HAP-1 (cell line): ENCODE results near the gene WDFY3.

Experiments used
- DNase-seq, 2 experiments: peaks; one replicate each; pipeline ENCODE4 v3.0.0-alpha.2; 2016 to 2020; ENCODE audit warnings: low spot score in 2 of 2
- H3K27me3 ChIP-seq: fragments of 250-450 bp; sonication (Bioruptor Pico); 2 replicates; pipeline ENCODE4 v1.5.1; 2020; ENCODE audit warnings: low read depth, mild to moderate bottlenecking, moderate library complexity
- H3K36me3 ChIP-seq: fragments of 250-450 bp; sonication (Bioruptor Pico); replicated peaks from 2 replicates; pipeline ENCODE4 v1.5.1; 2020; ENCODE audit warnings: mild to moderate bottlenecking
- H3K4me1 ChIP-seq: fragments of 250-450 bp; sonication (Bioruptor Pico); 2 replicates; pipeline ENCODE4 v1.5.1; 2020; ENCODE audit warnings: mild to moderate bottlenecking
- H3K4me3 ChIP-seq: fragments of 250-450 bp; sonication (Bioruptor Pico); 2 replicates; pipeline ENCODE4 v1.5.1; 2020; ENCODE audit warnings: mild to moderate bottlenecking, moderate library complexity
- H3K9me3 ChIP-seq: fragments of 250-450 bp; sonication (Bioruptor Pico); 2 replicates; pipeline ENCODE4 v1.5.1; 2020; ENCODE audit warnings: mild to moderate bottlenecking, moderate library complexity
- in situ Hi-C: fragments of 300-500 bp; cut with MboI; formaldehyde crosslinking; loops from 3 replicates; pipeline ENCODE4 v1.14.3; 2020; ENCODE audit warnings: low sequenced_read_pairs, inconsistent platforms, mixed read lengths

The WDFY3 gene

GRCh38 chr4:84753321-84753972 lies 213.0 kb downstream of the WDFY3 start:
- Histone ChIP-seq H3K4me1 (no peaks in the 10 kb centered on the region), H3K9me3 (no peaks in the 10 kb centered on the region), H3K36me3 (peaks cover 35% of the 10 kb centered on the region), H3K4me3 (no peak overlapping the region), H3K27me3 (no peaks in the 10 kb centered on the region)
- in situ Hi-C loops = loop anchor here (10.0 kb wide), 1 partner anchor 211 kb away; the partner anchor contains the start of gene WDFY3
- no peak for DNase-seq

- Histone ChIP-seq H3K4me3 (no peak overlapping the region), H3K36me3 (peaks cover 47% of the 10 kb centered on the region), H3K4me1 (no peaks in the 10 kb centered on the region), H3K27me3 (no peaks in the 10 kb centered on the region), H3K9me3 (no peaks in the 10 kb centered on the region)
- in situ Hi-C loops = loop anchor here (10.0 kb wide), 1 partner anchor 213 kb away; the partner anchor contains the start of gene WDFY3
- no peak for DNase-seq
Measured at GRCh38 chr4:84751707-84752106, 214.8 kb downstream of the WDFY3 start.

GRCh38 chr4:84750960-84751283 lies 215.6 kb downstream of the WDFY3 start:
- H3K4me3 ChIP-seq = no peak overlapping the region
- DNase-seq = no peak
- no peaks in the 10 kb centered on the region for H3K27me3 ChIP-seq
- in situ Hi-C loops = loop anchor here (10.0 kb wide), 1 partner anchor 214 kb away; the partner anchor contains the start of gene WDFY3
- no peaks in the 10 kb centered on the region for H3K4me1 ChIP-seq
- H3K9me3 ChIP-seq = no peaks in the 10 kb centered on the region
- H3K36me3 ChIP-seq = peaks cover 47% of the 10 kb centered on the region

GRCh38 chr4:84750260-84750959 lies 216.1 kb downstream of the WDFY3 start:
- in situ Hi-C loops = loop anchor here (10.0 kb wide), 1 partner anchor 214 kb away; the partner anchor contains the start of gene WDFY3
- Histone ChIP-seq H3K36me3 (peaks cover 47% of the 10 kb centered on the region), H3K4me1 (no peaks in the 10 kb centered on the region), H3K4me3 (no peak overlapping the region), H3K27me3 (no peaks in the 10 kb centered on the region), H3K9me3 (no peaks in the 10 kb centered on the region)
- DNase-seq = peak in 1 of 2 experiments; percentile 60

- in situ Hi-C loops = no loop called here
- Histone ChIP-seq H3K4me1 (no peaks in the 10 kb centered on the region), H3K27me3 (no peaks in the 10 kb centered on the region), H3K4me3 (no peak overlapping the region), H3K9me3 (no peaks in the 10 kb centered on the region), H3K36me3 (peaks cover 36% of the 10 kb centered on the region)
- no peak for DNase-seq
Measured at GRCh38 chr4:84740057-84740456, 226.4 kb downstream of the WDFY3 start.

GRCh38 chr4:84738622-84739021 lies 227.9 kb downstream of the WDFY3 start:
- in situ Hi-C loops = no loop called here
- H3K9me3 ChIP-seq = no peaks in the 10 kb centered on the region
- no peaks in the 10 kb centered on the region for H3K4me1 ChIP-seq
- H3K4me3 ChIP-seq = no peak overlapping the region
- no peak for DNase-seq
- H3K27me3 ChIP-seq = no peaks in the 10 kb centered on the region
- H3K36me3 ChIP-seq = peaks cover 37% of the 10 kb centered on the region

GRCh38 chr4:84737656-84738055 lies 228.8 kb downstream of the WDFY3 start:
- in situ Hi-C loops = no loop called here
- Histone ChIP-seq H3K27me3 (no peaks in the 10 kb centered on the region), H3K36me3 (peaks cover 43% of the 10 kb centered on the region), H3K4me3 (no peak overlapping the region), H3K4me1 (no peaks in the 10 kb centered on the region), H3K9me3 (no peaks in the 10 kb centered on the region)
- DNase-seq = no peak

GRCh38 chr4:84734037-84734436 lies 232.5 kb downstream of the WDFY3 start:
- no peaks in the 10 kb centered on the region for H3K27me3 ChIP-seq
- H3K9me3 ChIP-seq = no peaks in the 10 kb centered on the region
- DNase-seq = no peak
- no peak overlapping the region for H3K4me3 ChIP-seq
- peaks cover 51% of the 10 kb centered on the region for H3K36me3 ChIP-seq
- H3K4me1 ChIP-seq = no peaks in the 10 kb centered on the region
- in situ Hi-C loops = no loop called here

- Histone ChIP-seq H3K9me3 (no peaks in the 10 kb centered on the region), H3K27me3 (no peaks in the 10 kb centered on the region), H3K36me3 (peaks cover 47% of the 10 kb centered on the region), H3K4me1 (no peaks in the 10 kb centered on the region), H3K4me3 (no peak overlapping the region)
- no peak for DNase-seq
- in situ Hi-C loops = no loop called here
Measured at GRCh38 chr4:84733343-84734033, 233.0 kb downstream of the WDFY3 start.

GRCh38 chr4:84730375-84730774 lies 236.1 kb downstream of the WDFY3 start:
- Histone ChIP-seq H3K36me3 (peaks cover 26% of the 10 kb centered on the region), H3K4me3 (no peak overlapping the region), H3K4me1 (no peaks in the 10 kb centered on the region), H3K9me3 (no peaks in the 10 kb centered on the region), H3K27me3 (no peaks in the 10 kb centered on the region)
- in situ Hi-C loops = no loop called here
- no peak for DNase-seq

- no peak overlapping the region for H3K4me3 ChIP-seq
- in situ Hi-C loops = no loop called here
- peaks cover 18% of the 10 kb centered on the region for H3K36me3 ChIP-seq
- no peak for DNase-seq
- no peaks in the 10 kb centered on the region for H3K4me1 ChIP-seq
- no peaks in the 10 kb centered on the region for H3K27me3 ChIP-seq
- no peaks in the 10 kb centered on the region for H3K9me3 ChIP-seq
Measured at GRCh38 chr4:84727491-84727890, 239.0 kb downstream of the WDFY3 start.

GRCh38 chr4:84726356-84726755 lies 240.1 kb downstream of the WDFY3 start:
- Histone ChIP-seq H3K27me3 (no peaks in the 10 kb centered on the region), H3K4me1 (no peaks in the 10 kb centered on the region), H3K4me3 (no peak overlapping the region), H3K9me3 (no peaks in the 10 kb centered on the region), H3K36me3 (peaks cover 12% of the 10 kb centered on the region)
- in situ Hi-C loops = no loop called here
- no peak for DNase-seq

GRCh38 chr4:84722720-84723119 lies 243.8 kb downstream of the WDFY3 start:
- Histone ChIP-seq H3K27me3 (no peaks in the 10 kb centered on the region), H3K4me3 (no peak overlapping the region), H3K36me3 (peaks cover 20% of the 10 kb centered on the region), H3K9me3 (no peaks in the 10 kb centered on the region), H3K4me1 (no peaks in the 10 kb centered on the region)
- in situ Hi-C loops = no loop called here
- DNase-seq = no peak

- H3K36me3 ChIP-seq = peaks cover 33% of the 10 kb centered on the region
- no peaks in the 10 kb centered on the region for H3K27me3 ChIP-seq
- no peaks in the 10 kb centered on the region for H3K9me3 ChIP-seq
- H3K4me1 ChIP-seq = no peaks in the 10 kb centered on the region
- no peak overlapping the region for H3K4me3 ChIP-seq
- in situ Hi-C loops = no loop called here
- no peak for DNase-seq
Measured at GRCh38 chr4:84719115-84719514, 247.4 kb downstream of the WDFY3 start.
